22Rv1 (cell line): ENCODE data around the gene PRKCG.

Experiments
- CTCF ChIP-seq: fragments of 450-650 bp; IDR thresholded peaks from 2 replicates; pipeline ENCODE4 v1.5.1; 2017; ENCODE audit warnings: mild to moderate bottlenecking
- ZFX ChIP-seq: fragments of 450-650 bp; IDR thresholded peaks from 2 replicates; pipeline ENCODE4 v1.6.1; 2017; ENCODE audit warnings: antibody characterized with exemption, borderline replicate concordance

GRCh38 chr19:53910170-53910518, 28.1 kb downstream of the PRKCG start:
- no peak for TF ChIP-seq CTCF
- no peak for TF ChIP-seq ZFX
